Vagina (tissue), 2 donors: ENCODE measurements around the gene HASPIN.

Experiments
- CTCF ChIP-seq, 3 experiments: fragments of 450-650 bp in 2 of 3; fragments of 200-600 bp in 1 of 3; sonication (generic) in 1 of 3; IDR thresholded peaks; one replicate each; pipeline ENCODE4 v1.5.1; 2017 to 2019; ENCODE audit warnings: antibody characterized with exemption in 3 of 3, mild to moderate bottlenecking in 2 of 3, moderate library complexity in 2 of 3
- POLR2AphosphoS5 ChIP-seq, 2 donors: sonication (generic); formaldehyde crosslinking; IDR thresholded peaks; one replicate each; pipeline ENCODE4 v1.9.0; 2017; ENCODE audit warnings: antibody characterized with exemption in 2 of 2, mild to moderate bottlenecking in 2 of 2, low read depth in 1 of 2; ENCODE audit not compliant: insufficient read depth in 1 of 2

GRCh38 chr17:3675886-3676285 lies 47.8 kb upstream of the HASPIN start:
- no peak for TF ChIP-seq POLR2AphosphoS5 (IDR thresholded peaks at IDR 0.05; ENCODE audit: insufficient read depth in 1 of 2, low read depth in 1 of 2)
- no peak for TF ChIP-seq CTCF (IDR thresholded peaks at IDR 0.05)
